GM23338 (cell line): ENCODE data around the gene LCMT1. TPM values are rescaled to one million over a fixed set of nuclear protein-coding genes. Genes with fewer than 3 reads are reported as not detected.

Experiments
- ATAC-seq: fragments of 200-7000 bp; cut with Tn5 transposase; 3 replicates; pipeline ENCODE4 v1.9.1; 2020
- DNase-seq: peaks from one replicate; pipeline ENCODE4 v3.0.0-alpha.2; 2015; ENCODE audit warnings: low spot score
- H2AFZ ChIP-seq: fragments of 200-600 bp; sonication (generic); 2 replicates; pipeline ENCODE4 v1.8.0; 2016; ENCODE audit warnings: antibody characterized with exemption, mild to moderate bottlenecking, moderate library complexity
- H3F3A ChIP-seq: fragments of 200-600 bp; sonication (generic); replicated peaks from 2 replicates; pipeline ENCODE4 v1.8.0; 2017; ENCODE audit warnings: antibody characterized with exemption, mixed run types, low read depth
- H3K27ac ChIP-seq: fragments of 200-600 bp; sonication (generic); 2 replicates; pipeline ENCODE4 v1.6.1; 2016; ENCODE audit warnings: low read depth
- H3K27me3 ChIP-seq: fragments of 200-600 bp; sonication (generic); 2 replicates; pipeline ENCODE4 v1.8.0; 2016; ENCODE audit warnings: mild to moderate bottlenecking, mixed run types, moderate library complexity; ENCODE audit not compliant: insufficient read depth
- H3K36me3 ChIP-seq: fragments of 200-600 bp; sonication (generic); 2 replicates; pipeline ENCODE4 v1.8.0; 2016; ENCODE audit warnings: mild to moderate bottlenecking; ENCODE audit not compliant: insufficient read depth
- H3K4me1 ChIP-seq: fragments of 200-600 bp; sonication (generic); 2 replicates; pipeline ENCODE4 v1.8.0; 2016; ENCODE audit warnings: mild to moderate bottlenecking, moderate library complexity; ENCODE audit not compliant: insufficient read depth
- H3K4me2 ChIP-seq: fragments of 200-600 bp; sonication (generic); 2 replicates; pipeline ENCODE4 v1.7.1; 2017; ENCODE audit warnings: mixed run types
- H3K4me3 ChIP-seq: fragments of 200-600 bp; sonication (generic); 2 replicates; pipeline ENCODE4 v1.6.1; 2016; ENCODE audit warnings: mixed run types
- H3K79me2 ChIP-seq: fragments of 200-600 bp; sonication (generic); replicated peaks from 2 replicates; pipeline ENCODE4 v1.8.0; 2017; ENCODE audit warnings: mild to moderate bottlenecking; ENCODE audit not compliant: insufficient read depth
- H3K9me2 ChIP-seq: fragments of 200-600 bp; sonication (generic); 2 replicates; pipeline ENCODE4 v1.8.0; 2017; ENCODE audit not compliant: insufficient read depth
- H4K20me1 ChIP-seq: fragments of 200-600 bp; sonication (generic); replicated peaks from 2 replicates; pipeline ENCODE4 v1.8.0; 2017; ENCODE audit warnings: mild to moderate bottlenecking; ENCODE audit not compliant: insufficient read depth
- H3K27ac Mint-ChIP-seq: 2 replicates; pipeline ENCODE4 v1.8.0; 2020; ENCODE audit warnings: inconsistent platforms, mild to moderate bottlenecking, moderate library complexity, mixed read lengths
- H3K27me3 Mint-ChIP-seq: 3 replicates; pipeline ENCODE4 v1.8.0; 2022; ENCODE audit warnings: low read depth, mild to moderate bottlenecking, moderate library complexity, mixed read lengths, inconsistent platforms; ENCODE audit not compliant: insufficient read depth, poor library complexity
- H3K36me3 Mint-ChIP-seq: 3 replicates; pipeline ENCODE4 v1.8.0; 2021; ENCODE audit warnings: low read depth, mild to moderate bottlenecking, inconsistent platforms, moderate library complexity, mixed read lengths
- H3K4me1 Mint-ChIP-seq: 3 replicates; pipeline ENCODE4 v1.8.0; 2020; ENCODE audit warnings: mild to moderate bottlenecking, inconsistent platforms, mixed read lengths
- H3K4me3 Mint-ChIP-seq: 3 replicates; pipeline ENCODE4 v1.8.0; 2021; ENCODE audit warnings: moderate library complexity, mild to moderate bottlenecking, inconsistent platforms, mixed read lengths
- H3K9me3 Mint-ChIP-seq: 3 replicates; pipeline ENCODE4 v1.8.0; 2020; ENCODE audit warnings: moderate library complexity, mild to moderate bottlenecking, inconsistent platforms, mixed read lengths
- CREB1 ChIP-seq: fragments of 250-450 bp; sonication (Bioruptor Pico); IDR thresholded peaks from 2 replicates; pipeline ENCODE4 v1.5.0; 2020; ENCODE audit warnings: low read depth, mild to moderate bottlenecking, moderate library complexity
- EZH2 ChIP-seq: fragments of 200-600 bp; sonication (generic); IDR thresholded peaks from one replicate; pipeline ENCODE4 v1.8.0; 2017; ENCODE audit warnings: antibody characterized with exemption, mild to moderate bottlenecking, low read depth; ENCODE audit not compliant: unreplicated experiment
- EZH2phosphoT487 ChIP-seq: fragments of 200-600 bp; sonication (generic); IDR thresholded peaks from one replicate; pipeline ENCODE4 v1.8.1; 2018; ENCODE audit warnings: antibody characterized with exemption; ENCODE audit not compliant: unreplicated experiment
- JUNB ChIP-seq: IDR thresholded peaks from one replicate; pipeline ENCODE4 v1.6.1; 2016; ENCODE audit warnings: antibody characterized with exemption; ENCODE audit not compliant: unreplicated experiment
- polyA plus RNA-seq: library from polyadenylated mRNA; unstranded; fragments of >200 nt; fragmentation: Nextera tagmentation; extraction: Ambion mirVana; gene quantifications from 2 replicates; pipeline ENCODE4 v1.2.1, GENCODE V29; 2016
- total RNA-seq: library from RNA; depleted of rRNA; stranded (reverse); fragments of >200 nt; shearing (Covaris generic); gene quantifications from 2 replicates; pipeline ENCODE4 v1.2.3, GENCODE V29; 2014
- TF ChIP-seq, protein P1 (sequence below), 2 experiments: fragments of 200-600 bp in 1 of 2; sonication (generic) in 1 of 2; conservative IDR thresholded peaks; 2 replicates each; pipeline versions ENCODE4 v1.5.1 to v1.6.1; 2016 to 2017; ENCODE audit warnings: antibody characterized with exemption in 2 of 2, low read depth in 2 of 2, mild to moderate bottlenecking in 2 of 2, moderate library complexity in 1 of 2
- TF ChIP-seq, protein P2 (sequence below): IDR thresholded peaks from 2 replicates; pipeline ENCODE4 v1.6.1; 2016; ENCODE audit warnings: antibody characterized with exemption
- TF ChIP-seq, protein P3 (sequence below): IDR thresholded peaks from one replicate; pipeline ENCODE4 v1.6.1; 2018; ENCODE audit warnings: antibody characterized with exemption; ENCODE audit not compliant: unreplicated experiment

Gene LCMT1
- total and polyA plus RNA-seq, 2 experiments from 2014 or later: 56.2 to 84.6 TPM

DNA sequence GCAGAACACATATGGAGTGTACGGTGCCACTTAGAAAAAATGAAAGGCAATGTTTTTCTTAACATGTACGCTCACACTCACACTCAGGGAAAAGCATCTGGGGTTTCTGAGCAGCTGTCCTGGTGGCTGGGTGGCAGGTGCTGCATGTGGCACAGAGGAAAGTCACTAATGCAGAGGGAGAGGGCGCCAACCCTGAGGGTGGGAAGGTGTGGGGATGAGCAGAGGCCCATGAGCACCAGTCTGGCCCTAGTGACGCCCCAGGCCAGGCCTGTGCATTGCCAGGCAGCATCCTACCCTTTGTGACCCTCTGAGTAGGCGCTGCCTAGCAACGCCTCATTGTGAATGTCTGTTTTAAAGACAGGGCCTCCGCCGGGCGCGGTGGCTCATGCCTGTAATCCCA lies 19.1 kb upstream of the LCMT1 start:
- Histone ChIP-seq H3K36me3 (no peaks in the 10 kb centered on the region), H3K27ac (no peak overlapping the region), H2AFZ (no peak overlapping the region), H3K27me3 (no peaks in the 10 kb centered on the region), H3K4me3 (no peak overlapping the region), H3K4me2 (no peak overlapping the region), H3K79me2 (no peaks in the 10 kb centered on the region), H3K9me2 (no peaks in the 10 kb centered on the region), H4K20me1 (no peaks in the 10 kb centered on the region), H3F3A (no peaks in the 10 kb centered on the region), H3K4me1 (no peaks in the 10 kb centered on the region)
- Mint-ChIP-seq H3K27me3 (no peaks in the 10 kb centered on the region), H3K4me3 (no peak overlapping the region), H3K36me3 (no peaks in the 10 kb centered on the region; the same call in 2 of the 3 replicates), H3K9me3 (no peaks in the 10 kb centered on the region), H3K4me1 (no peaks in the 10 kb centered on the region), H3K27ac (no peak overlapping the region)
- ATAC-seq (peak; percentile 53; the same call in 2 of the 3 replicates), DNase-seq (peak; percentile 8)
- TF ChIP-seq, protein P1, sequence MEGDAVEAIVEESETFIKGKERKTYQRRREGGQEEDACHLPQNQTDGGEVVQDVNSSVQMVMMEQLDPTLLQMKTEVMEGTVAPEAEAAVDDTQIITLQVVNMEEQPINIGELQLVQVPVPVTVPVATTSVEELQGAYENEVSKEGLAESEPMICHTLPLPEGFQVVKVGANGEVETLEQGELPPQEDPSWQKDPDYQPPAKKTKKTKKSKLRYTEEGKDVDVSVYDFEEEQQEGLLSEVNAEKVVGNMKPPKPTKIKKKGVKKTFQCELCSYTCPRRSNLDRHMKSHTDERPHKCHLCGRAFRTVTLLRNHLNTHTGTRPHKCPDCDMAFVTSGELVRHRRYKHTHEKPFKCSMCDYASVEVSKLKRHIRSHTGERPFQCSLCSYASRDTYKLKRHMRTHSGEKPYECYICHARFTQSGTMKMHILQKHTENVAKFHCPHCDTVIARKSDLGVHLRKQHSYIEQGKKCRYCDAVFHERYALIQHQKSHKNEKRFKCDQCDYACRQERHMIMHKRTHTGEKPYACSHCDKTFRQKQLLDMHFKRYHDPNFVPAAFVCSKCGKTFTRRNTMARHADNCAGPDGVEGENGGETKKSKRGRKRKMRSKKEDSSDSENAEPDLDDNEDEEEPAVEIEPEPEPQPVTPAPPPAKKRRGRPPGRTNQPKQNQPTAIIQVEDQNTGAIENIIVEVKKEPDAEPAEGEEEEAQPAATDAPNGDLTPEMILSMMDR (conservative IDR thresholded peaks at IDR 0.05; ENCODE audit: low read depth in 2 of 2): no peak
- TF ChIP-seq JUNB: no peak

DNA sequence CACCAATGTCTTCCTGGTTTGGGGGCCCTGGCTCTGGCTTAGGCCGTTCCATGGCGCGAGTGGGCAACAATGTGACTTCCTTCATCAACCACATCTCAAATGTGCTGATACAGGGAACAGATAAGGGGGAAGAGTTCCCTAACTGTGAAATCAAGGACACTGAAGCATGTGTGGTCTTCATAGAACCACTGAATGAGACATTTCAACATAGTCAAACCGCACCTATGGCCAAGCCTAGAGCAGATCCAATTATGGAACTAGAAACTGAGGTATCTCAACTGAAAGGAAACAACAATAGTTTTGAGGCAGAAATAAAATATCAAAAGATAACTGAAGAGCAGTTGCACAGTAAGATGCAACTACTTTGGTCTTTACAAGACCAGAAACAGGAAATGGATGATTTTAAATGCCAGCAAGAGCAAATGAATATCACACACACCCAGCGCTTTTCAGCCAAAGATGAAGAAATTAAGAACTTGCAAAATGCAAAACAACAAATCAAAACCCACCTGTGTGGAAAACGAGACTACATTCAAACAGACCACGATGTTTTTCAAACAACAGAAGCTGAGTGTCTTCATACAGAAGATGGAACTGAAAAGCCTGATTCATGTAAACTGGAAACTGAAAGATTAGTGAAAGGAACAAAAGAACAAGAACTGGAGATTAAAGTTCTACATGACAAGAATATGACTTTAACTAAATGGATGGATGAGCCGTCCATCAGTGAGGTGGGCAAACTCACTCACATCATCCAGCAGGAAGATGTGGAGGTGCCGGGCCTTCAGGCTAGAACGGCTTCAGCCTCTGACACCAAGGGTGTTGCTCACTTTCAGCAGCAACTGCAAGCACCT lies 18.1 kb upstream of the LCMT1 start:
- H4K20me1 ChIP-seq: no peaks in the 10 kb centered on the region
- Mint-ChIP-seq H3K27me3 (no peaks in the 10 kb centered on the region), H3K4me3 (no peak overlapping the region), H3K4me1 (no peaks in the 10 kb centered on the region), H3K27ac (no peak overlapping the region), H3K9me3 (no peaks in the 10 kb centered on the region), H3K36me3 (no peaks in the 10 kb centered on the region; the same call in 2 of the 3 replicates)
- no peaks in the 10 kb centered on the region for H3K9me2 ChIP-seq
- H3K4me1 ChIP-seq: no peaks in the 10 kb centered on the region
- H3K79me2 ChIP-seq: no peaks in the 10 kb centered on the region
- DNase-seq (no peak), ATAC-seq (no peak)
- H3K36me3 ChIP-seq: no peaks in the 10 kb centered on the region
- no peaks in the 10 kb centered on the region for H3F3A ChIP-seq
- H3K27ac ChIP-seq: no peak overlapping the region
- no peak overlapping the region for H3K4me2 ChIP-seq
- no peaks in the 10 kb centered on the region for H3K27me3 ChIP-seq
- H2AFZ ChIP-seq: no peak overlapping the region
- no peak overlapping the region for H3K4me3 ChIP-seq
- TF ChIP-seq, protein P2, sequence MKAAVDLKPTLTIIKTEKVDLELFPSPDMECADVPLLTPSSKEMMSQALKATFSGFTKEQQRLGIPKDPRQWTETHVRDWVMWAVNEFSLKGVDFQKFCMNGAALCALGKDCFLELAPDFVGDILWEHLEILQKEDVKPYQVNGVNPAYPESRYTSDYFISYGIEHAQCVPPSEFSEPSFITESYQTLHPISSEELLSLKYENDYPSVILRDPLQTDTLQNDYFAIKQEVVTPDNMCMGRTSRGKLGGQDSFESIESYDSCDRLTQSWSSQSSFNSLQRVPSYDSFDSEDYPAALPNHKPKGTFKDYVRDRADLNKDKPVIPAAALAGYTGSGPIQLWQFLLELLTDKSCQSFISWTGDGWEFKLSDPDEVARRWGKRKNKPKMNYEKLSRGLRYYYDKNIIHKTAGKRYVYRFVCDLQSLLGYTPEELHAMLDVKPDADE: no peak
- no peak for TF ChIP-seq EZH2
- no peak for TF ChIP-seq CREB1 (CRISPR knock-in tag)
- TF ChIP-seq, protein P3, sequence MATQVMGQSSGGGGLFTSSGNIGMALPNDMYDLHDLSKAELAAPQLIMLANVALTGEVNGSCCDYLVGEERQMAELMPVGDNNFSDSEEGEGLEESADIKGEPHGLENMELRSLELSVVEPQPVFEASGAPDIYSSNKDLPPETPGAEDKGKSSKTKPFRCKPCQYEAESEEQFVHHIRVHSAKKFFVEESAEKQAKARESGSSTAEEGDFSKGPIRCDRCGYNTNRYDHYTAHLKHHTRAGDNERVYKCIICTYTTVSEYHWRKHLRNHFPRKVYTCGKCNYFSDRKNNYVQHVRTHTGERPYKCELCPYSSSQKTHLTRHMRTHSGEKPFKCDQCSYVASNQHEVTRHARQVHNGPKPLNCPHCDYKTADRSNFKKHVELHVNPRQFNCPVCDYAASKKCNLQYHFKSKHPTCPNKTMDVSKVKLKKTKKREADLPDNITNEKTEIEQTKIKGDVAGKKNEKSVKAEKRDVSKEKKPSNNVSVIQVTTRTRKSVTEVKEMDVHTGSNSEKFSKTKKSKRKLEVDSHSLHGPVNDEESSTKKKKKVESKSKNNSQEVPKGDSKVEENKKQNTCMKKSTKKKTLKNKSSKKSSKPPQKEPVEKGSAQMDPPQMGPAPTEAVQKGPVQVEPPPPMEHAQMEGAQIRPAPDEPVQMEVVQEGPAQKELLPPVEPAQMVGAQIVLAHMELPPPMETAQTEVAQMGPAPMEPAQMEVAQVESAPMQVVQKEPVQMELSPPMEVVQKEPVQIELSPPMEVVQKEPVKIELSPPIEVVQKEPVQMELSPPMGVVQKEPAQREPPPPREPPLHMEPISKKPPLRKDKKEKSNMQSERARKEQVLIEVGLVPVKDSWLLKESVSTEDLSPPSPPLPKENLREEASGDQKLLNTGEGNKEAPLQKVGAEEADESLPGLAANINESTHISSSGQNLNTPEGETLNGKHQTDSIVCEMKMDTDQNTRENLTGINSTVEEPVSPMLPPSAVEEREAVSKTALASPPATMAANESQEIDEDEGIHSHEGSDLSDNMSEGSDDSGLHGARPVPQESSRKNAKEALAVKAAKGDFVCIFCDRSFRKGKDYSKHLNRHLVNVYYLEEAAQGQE: no peak
- TF ChIP-seq, protein P1 (conservative IDR thresholded peaks at IDR 0.05; ENCODE audit: low read depth in 2 of 2): no peak
- TF ChIP-seq EZH2phosphoT487: no peak
